DOHH2 (cell line): ENCODE results near the gene MGAT5.

Experiments used
- H3F3A ChIP-seq: fragments of 200-600 bp; sonication (generic), shearing (Covaris generic); 2 replicates; pipeline ENCODE4 v1.6.0; 2016; ENCODE audit warnings: antibody characterized with exemption, mild to moderate bottlenecking; ENCODE audit not compliant: control insufficient read depth, insufficient read depth
- H3K27ac ChIP-seq: fragments of 200-600 bp; sonication (generic); 2 replicates; pipeline ENCODE4 v1.5.1; 2014; ENCODE audit warnings: low read depth, mild to moderate bottlenecking, low read length, moderate library complexity
- H3K27me3 ChIP-seq: fragments of 200-600 bp; sonication (generic); 2 replicates; pipeline ENCODE4 v1.6.1; 2014; ENCODE audit warnings: mild to moderate bottlenecking, low read length, mixed read lengths; ENCODE audit not compliant: control insufficient read depth
- H3K36me3 ChIP-seq: fragments of 200-600 bp; sonication (generic); 2 replicates; pipeline ENCODE4 v1.6.1; 2014; ENCODE audit warnings: mild to moderate bottlenecking, low read length, moderate library complexity, mixed read lengths; ENCODE audit not compliant: control insufficient read depth
- H3K4me1 ChIP-seq: fragments of 200-600 bp; sonication (generic); 2 replicates; pipeline ENCODE4 v1.6.1; 2014; ENCODE audit warnings: mild to moderate bottlenecking, low read length, mixed read lengths; ENCODE audit not compliant: control insufficient read depth
- H3K4me2 ChIP-seq: fragments of 200-600 bp; sonication (generic); 2 replicates; pipeline ENCODE4 v1.6.0; 2014; ENCODE audit warnings: mild to moderate bottlenecking, low read length, moderate library complexity
- H3K4me3 ChIP-seq: fragments of 200-600 bp; sonication (generic); 2 replicates; pipeline ENCODE4 v1.5.1; 2014; ENCODE audit warnings: mild to moderate bottlenecking, low read length, mixed read lengths
- H3K79me2 ChIP-seq: fragments of 200-600 bp; sonication (generic); 2 replicates; pipeline ENCODE4 v1.6.1; 2014; ENCODE audit warnings: mild to moderate bottlenecking, low read length, mixed read lengths; ENCODE audit not compliant: control insufficient read depth
- H3K9me2 ChIP-seq: fragments of 200-600 bp; sonication (generic); replicated peaks from 2 replicates; pipeline ENCODE4 v1.6.1; 2014; ENCODE audit warnings: mild to moderate bottlenecking, low read length, mixed read lengths; ENCODE audit not compliant: control insufficient read depth
- H3K9me3 ChIP-seq: fragments of 200-600 bp; sonication (generic); 2 replicates; pipeline ENCODE4 v1.6.1; 2014; ENCODE audit warnings: antibody characterized with exemption, low read length, mixed read lengths; ENCODE audit not compliant: control insufficient read depth, insufficient read depth
- H4K20me1 ChIP-seq: fragments of 200-600 bp; sonication (generic); 2 replicates; pipeline ENCODE4 v1.6.0; 2014; ENCODE audit warnings: low read depth, mild to moderate bottlenecking, antibody characterized with exemption, low read length, moderate library complexity; ENCODE audit not compliant: control insufficient read depth, insufficient read depth
- CTCF ChIP-seq: fragments of 200-600 bp; sonication (generic); IDR thresholded peaks from one replicate; pipeline ENCODE4 v1.5.1; 2014; ENCODE audit warnings: antibody characterized with exemption, mild to moderate bottlenecking, low read depth, low read length; ENCODE audit not compliant: poor library complexity, severe bottlenecking
- EZH2phosphoT487 ChIP-seq: fragments of 200-600 bp; sonication (generic); IDR thresholded peaks from 2 replicates; pipeline ENCODE4 v1.6.1; 2017; ENCODE audit warnings: borderline replicate concordance, mild to moderate bottlenecking, antibody characterized with exemption, low read length, moderate library complexity, mixed read lengths

The MGAT5 gene

GRCh38 chr2:134232868-134233727 is 20.8 kb upstream of the MGAT5 start:
- Histone ChIP-seq H3K4me1 (peaks cover 86% of the 10 kb centered on the region), H3F3A (peaks cover 26% of the 10 kb centered on the region), H3K4me3 (peak overlapping the region; percentile 63), H3K27me3 (no peaks in the 10 kb centered on the region), H3K9me3 (peaks cover 7% of the 10 kb centered on the region; the same call in 1 of the 2 replicates), H3K9me2 (no peaks in the 10 kb centered on the region), H3K36me3 (peaks cover 5% of the 10 kb centered on the region; the same call in 1 of the 2 replicates), H3K4me2 (peak overlapping the region; percentile 81), H3K27ac (peak overlapping the region; percentile 95), H3K79me2 (peaks cover 90% of the 10 kb centered on the region), H4K20me1 (0 out of 2 replicates have a peak, but pooled peaks cover 5% of the 10 kb centered on the region)
- no peak for TF ChIP-seq EZH2phosphoT487
- TF ChIP-seq CTCF = peak; percentile 44

- Histone ChIP-seq H3K4me3 (peak overlapping the region; percentile 63), H3K27me3 (no peaks in the 10 kb centered on the region), H3K36me3 (peaks cover 3% of the 10 kb centered on the region; the same call in 1 of the 2 replicates), H4K20me1 (0 out of 2 replicates have a peak, but pooled peaks cover 5% of the 10 kb centered on the region), H3F3A (peaks cover 26% of the 10 kb centered on the region), H3K9me2 (no peaks in the 10 kb centered on the region), H3K4me1 (peaks cover 83% of the 10 kb centered on the region), H3K9me3 (peaks cover 3% of the 10 kb centered on the region; the same call in 1 of the 2 replicates), H3K79me2 (peaks cover 88% of the 10 kb centered on the region), H3K27ac (peak overlapping the region; percentile 95), H3K4me2 (peak overlapping the region; percentile 81)
- TF ChIP-seq EZH2phosphoT487 (no peak), CTCF (no peak)
These were observed 20.1 kb upstream of the MGAT5 start for GRCh38 chr2:134233728-134234136.

GRCh38 chr2:134234535-134234934 is 19.3 kb upstream of the MGAT5 start:
- Histone ChIP-seq H3F3A (peaks cover 23% of the 10 kb centered on the region), H3K4me1 (peaks cover 78% of the 10 kb centered on the region), H3K27ac (peak overlapping the region; percentile 95), H3K4me3 (peak overlapping the region; percentile 63), H3K4me2 (peak overlapping the region; percentile 81), H3K9me3 (no peaks in the 10 kb centered on the region), H3K9me2 (no peaks in the 10 kb centered on the region), H3K36me3 (no peaks in the 10 kb centered on the region), H3K79me2 (peaks cover 86% of the 10 kb centered on the region), H3K27me3 (no peaks in the 10 kb centered on the region), H4K20me1 (0 out of 2 replicates have a peak, but pooled peaks cover 5% of the 10 kb centered on the region)
- TF ChIP-seq EZH2phosphoT487 = no peak
- no peak for TF ChIP-seq CTCF
